HepG2 (cell line): ENCODE results near the gene TMC8. TPM values are rescaled to one million over a fixed set of nuclear protein-coding genes. Genes with fewer than 3 reads are reported as not detected.

Source experiments
- ATAC-seq: fragments of 200-7000 bp; cut with Tn5 transposase; 3 replicates; pipeline ENCODE4 v1.9.1; 2020; ENCODE audit warnings: mild to moderate bottlenecking, moderate library complexity
- BruUV-seq: library from RNA; stranded (reverse); fragments of 400-500 nt; replicated peaks from 2 replicates; lab custom pipeline; 2021; lab: Mats Ljungman, UMichigan
- CTCF ChIA-PET: fragments of 300-600 bp; formaldehyde crosslinking; extraction: SDS; loops from one replicate; lab custom pipeline; 2021; ENCODE audit warnings: low total read pairs, inconsistent platforms, low intra/inter-chr PET ratio; lab: Yijun Ruan, JAX
- POLR2A ChIA-PET: fragments of 350-600 bp; sonication (Branson Sonifier 250); formaldehyde crosslinking; loops from one replicate; lab custom pipeline; 2020; ENCODE audit warnings: antibody characterized with exemption, inconsistent platforms; lab: Yijun Ruan, JAX
- DNase-seq: peaks from one replicate; pipeline ENCODE4 v3.0.0-alpha.2; 2015; ENCODE audit warnings: low spot score
- FAIRE-seq: peaks from 3 replicates; lab custom pipeline; 2011; peaks lifted over from hg19 to GRCh38; lab: Jason Lieb, UNC
- H2AFZ ChIP-seq: one replicate; pipeline ENCODE4 v1.6.1; 2011; ENCODE audit warnings: low read length, inconsistent platforms
- H3K27ac ChIP-seq: fragments of 300-600 bp; 3 replicates; pipeline ENCODE4 v1.8.0; 2011; ENCODE audit warnings: mixed run types, mild to moderate bottlenecking, mixed read lengths, low read length, inconsistent platforms; ENCODE audit not compliant: insufficient read depth; ENCODE audit errors: extremely low read length
- H3K27me3 ChIP-seq, 2 experiments: fragments of 200-600 bp in 1 of 2; 2 replicates in 1 of 2; 3 replicates in 1 of 2; pipeline versions ENCODE4 v1.6.0 to v1.8.0; 2011; ENCODE audit warnings: low read length in 2 of 2, mild to moderate bottlenecking in 2 of 2, moderate library complexity in 2 of 2, inconsistent platforms in 1 of 2; ENCODE audit not compliant: insufficient read depth in 2 of 2, control insufficient read depth in 1 of 2
- H3K36me3 ChIP-seq, 2 experiments: fragments of 200-600 bp in 1 of 2; replicated peaks in 1 of 2; 2 replicates in 1 of 2; 3 replicates in 1 of 2; pipeline versions ENCODE4 v1.5.1 to v1.8.0; 2011; ENCODE audit warnings: low read length in 2 of 2, inconsistent platforms in 1 of 2; ENCODE audit not compliant: insufficient read depth in 2 of 2, control insufficient read depth in 1 of 2
- H3K4me1 ChIP-seq: 2 replicates; pipeline ENCODE4 v1.5.1; 2012; ENCODE audit warnings: low read length, inconsistent platforms; ENCODE audit not compliant: insufficient read depth
- H3K4me2 ChIP-seq: 2 replicates; pipeline ENCODE4 v1.6.0; 2011; ENCODE audit warnings: low read depth, low read length, inconsistent platforms
- H3K4me3 ChIP-seq, 3 experiments: fragments of 200-600 bp in 1 of 3; sonication (generic), shearing (Covaris generic) in 1 of 3; replicated peaks in 1 of 3; 2 replicates each; pipeline ENCODE4 v1.5.1; 2011 to 2016; ENCODE audit warnings: low read length in 3 of 3, inconsistent platforms in 2 of 3, low read depth in 2 of 3, mild to moderate bottlenecking in 2 of 3, control low read depth in 1 of 3, mixed read lengths in 1 of 3; ENCODE audit not compliant: insufficient read depth in 1 of 3
- H3K79me2 ChIP-seq: one replicate; pipeline ENCODE4 v1.6.1; 2011; ENCODE audit warnings: low read length, inconsistent platforms; ENCODE audit not compliant: insufficient read depth
- H3K9ac ChIP-seq: 2 replicates; pipeline ENCODE4 v1.6.0; 2011; ENCODE audit warnings: mild to moderate bottlenecking, low read depth, low read length, inconsistent platforms; ENCODE audit not compliant: insufficient read depth
- H3K9me3 ChIP-seq: 2 replicates; pipeline ENCODE4 v1.5.1; 2012; ENCODE audit warnings: mild to moderate bottlenecking, low read length
- H4K20me1 ChIP-seq: 2 replicates; pipeline ENCODE4 v1.6.0; 2011; ENCODE audit warnings: inconsistent platforms, mild to moderate bottlenecking, low read length, moderate library complexity; ENCODE audit not compliant: insufficient read depth
- MED1 ChIP-seq: sonication (generic); formaldehyde crosslinking; IDR thresholded peaks from 2 replicates; pipeline ENCODE4 v1.4.0; 2020; ENCODE audit warnings: missing genetic modification reagents
- ZBTB7A ChIP-seq: sonication (generic); formaldehyde crosslinking; IDR thresholded peaks from 2 replicates; pipeline ENCODE4 v1.8.0; 2022; ENCODE audit warnings: mild to moderate bottlenecking, missing genetic modification reagents
- ZC3H4 ChIP-seq: sonication (generic); formaldehyde crosslinking; IDR thresholded peaks from 2 replicates; pipeline ENCODE4 v1.4.0; 2020; ENCODE audit warnings: missing genetic modification reagents, borderline replicate concordance
- ZNF12 ChIP-seq: sonication (generic); formaldehyde crosslinking; IDR thresholded peaks from 2 replicates; pipeline ENCODE4 v1.5.0; 2020; ENCODE audit warnings: missing genetic modification reagents
- ZNF773 ChIP-seq: sonication (generic); formaldehyde crosslinking; IDR thresholded peaks from 2 replicates; pipeline ENCODE4 v1.4.0; 2020; ENCODE audit warnings: missing genetic modification reagents, borderline replicate concordance
- WGBS: methylation state at CpG from one replicate; pipeline ENCODE4 v1.1.6; 2017; ENCODE audit warnings: low lambda C conversion rate; 5-methylcytosine and 5-hydroxymethylcytosine counted together
- in situ Hi-C: cut with HindIII; loops from 2 replicates; pipeline ENCODE4 v1.10.0; 2017; ENCODE audit warnings: low pct_unique_long_range_greater_than_20kb; ENCODE audit not compliant: extremely low pct_ligation_motif_present
- intact Hi-C: fragments of 100-400 bp; cut with micrococcal nuclease; formaldehyde crosslinking; loops from one replicate; pipeline ENCODE4 v1.10.0; 2022; ENCODE audit not compliant: unreplicated experiment
- polyA plus RNA-seq, 8 experiments: library from polyadenylated mRNA; depleted of rRNA in 3 of 8; stranded (reverse) in 7 of 8; unstranded in 1 of 8; fragments of >200 nt; fragmentation: Illumina TruSeq in 4 of 8; extraction: Trizol in 4 of 8; gene quantifications; 2 replicates each; pipeline versions ENCODE4 v1.2.1 to v1.2.3, GENCODE V29; 2011 to 2016; ENCODE audit warnings: low read depth in 4 of 8, missing spikeins in 1 of 8, mixed read lengths in 1 of 8; ENCODE audit not compliant: insufficient read depth in 1 of 8
- total RNA-seq, 5 experiments: library from RNA; depleted of rRNA; stranded (reverse); fragments of >200 nt; fragmentation: Illumina TruSeq; extraction: Trizol; gene quantifications; 2 replicates each; pipeline ENCODE4 v1.2.3, GENCODE V29; 2016; ENCODE audit warnings: low read depth in 1 of 5
- TF ChIP-seq, protein P1 (sequence below): sonication (generic); formaldehyde crosslinking; IDR thresholded peaks from 2 replicates; pipeline ENCODE4 v1.9.0; 2021; ENCODE audit warnings: mild to moderate bottlenecking, missing genetic modification reagents
- TF ChIP-seq, protein P2 (sequence below): sonication (generic); formaldehyde crosslinking; IDR thresholded peaks from 2 replicates; pipeline ENCODE4 v1.5.1; 2020; ENCODE audit warnings: mild to moderate bottlenecking, missing genetic modification reagents, moderate library complexity
- TF ChIP-seq, protein P3 (sequence below): IDR thresholded peaks from 2 replicates; pipeline ENCODE4 v1.6.1; 2016; ENCODE audit warnings: mild to moderate bottlenecking

TMC8 gene
- total and polyA plus RNA-seq, 2 of the 13 experiments (the other 11 are each of a cell fraction or from before 2014, with no cell fraction given), result 0.53 to 7.8 TPM

DNA sequence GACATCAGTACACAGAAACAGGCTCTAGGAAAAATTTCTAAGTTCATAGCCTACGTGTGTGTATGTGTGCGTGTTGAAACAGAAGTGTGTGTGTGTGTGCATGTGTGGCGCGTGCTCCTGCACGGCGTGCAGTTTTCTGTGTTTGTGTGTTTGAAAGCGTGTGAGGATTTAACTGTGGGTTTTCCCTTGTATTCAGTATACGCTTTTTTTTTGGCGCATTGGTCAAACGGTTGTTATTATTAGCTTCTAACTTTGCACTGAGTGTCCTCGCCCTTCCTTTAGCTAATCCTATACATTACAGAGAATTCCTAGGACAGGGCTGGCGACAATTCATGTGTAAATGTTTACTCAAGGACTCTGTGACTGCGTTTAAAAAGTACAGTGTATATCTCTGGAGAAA lies 25.0 kb upstream of the TMC8 start (continued):
- TF ChIP-seq, protein P1, sequence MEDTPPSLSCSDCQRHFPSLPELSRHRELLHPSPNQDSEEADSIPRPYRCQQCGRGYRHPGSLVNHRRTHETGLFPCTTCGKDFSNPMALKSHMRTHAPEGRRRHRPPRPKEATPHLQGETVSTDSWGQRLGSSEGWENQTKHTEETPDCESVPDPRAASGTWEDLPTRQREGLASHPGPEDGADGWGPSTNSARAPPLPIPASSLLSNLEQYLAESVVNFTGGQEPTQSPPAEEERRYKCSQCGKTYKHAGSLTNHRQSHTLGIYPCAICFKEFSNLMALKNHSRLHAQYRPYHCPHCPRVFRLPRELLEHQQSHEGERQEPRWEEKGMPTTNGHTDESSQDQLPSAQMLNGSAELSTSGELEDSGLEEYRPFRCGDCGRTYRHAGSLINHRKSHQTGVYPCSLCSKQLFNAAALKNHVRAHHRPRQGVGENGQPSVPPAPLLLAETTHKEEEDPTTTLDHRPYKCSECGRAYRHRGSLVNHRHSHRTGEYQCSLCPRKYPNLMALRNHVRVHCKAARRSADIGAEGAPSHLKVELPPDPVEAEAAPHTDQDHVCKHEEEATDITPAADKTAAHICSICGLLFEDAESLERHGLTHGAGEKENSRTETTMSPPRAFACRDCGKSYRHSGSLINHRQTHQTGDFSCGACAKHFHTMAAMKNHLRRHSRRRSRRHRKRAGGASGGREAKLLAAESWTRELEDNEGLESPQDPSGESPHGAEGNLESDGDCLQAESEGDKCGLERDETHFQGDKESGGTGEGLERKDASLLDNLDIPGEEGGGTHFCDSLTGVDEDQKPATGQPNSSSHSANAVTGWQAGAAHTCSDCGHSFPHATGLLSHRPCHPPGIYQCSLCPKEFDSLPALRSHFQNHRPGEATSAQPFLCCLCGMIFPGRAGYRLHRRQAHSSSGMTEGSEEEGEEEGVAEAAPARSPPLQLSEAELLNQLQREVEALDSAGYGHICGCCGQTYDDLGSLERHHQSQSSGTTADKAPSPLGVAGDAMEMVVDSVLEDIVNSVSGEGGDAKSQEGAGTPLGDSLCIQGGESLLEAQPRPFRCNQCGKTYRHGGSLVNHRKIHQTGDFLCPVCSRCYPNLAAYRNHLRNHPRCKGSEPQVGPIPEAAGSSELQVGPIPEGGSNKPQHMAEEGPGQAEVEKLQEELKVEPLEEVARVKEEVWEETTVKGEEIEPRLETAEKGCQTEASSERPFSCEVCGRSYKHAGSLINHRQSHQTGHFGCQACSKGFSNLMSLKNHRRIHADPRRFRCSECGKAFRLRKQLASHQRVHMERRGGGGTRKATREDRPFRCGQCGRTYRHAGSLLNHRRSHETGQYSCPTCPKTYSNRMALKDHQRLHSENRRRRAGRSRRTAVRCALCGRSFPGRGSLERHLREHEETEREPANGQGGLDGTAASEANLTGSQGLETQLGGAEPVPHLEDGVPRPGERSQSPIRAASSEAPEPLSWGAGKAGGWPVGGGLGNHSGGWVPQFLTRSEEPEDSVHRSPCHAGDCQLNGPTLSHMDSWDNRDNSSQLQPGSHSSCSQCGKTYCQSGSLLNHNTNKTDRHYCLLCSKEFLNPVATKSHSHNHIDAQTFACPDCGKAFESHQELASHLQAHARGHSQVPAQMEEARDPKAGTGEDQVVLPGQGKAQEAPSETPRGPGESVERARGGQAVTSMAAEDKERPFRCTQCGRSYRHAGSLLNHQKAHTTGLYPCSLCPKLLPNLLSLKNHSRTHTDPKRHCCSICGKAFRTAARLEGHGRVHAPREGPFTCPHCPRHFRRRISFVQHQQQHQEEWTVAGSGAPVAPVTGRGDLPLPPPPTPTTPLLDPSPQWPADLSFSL (CRISPR knock-in tag), result peak; percentile 81
- TF ChIP-seq ZC3H4 (CRISPR knock-in tag), result no peak
- peak; percentile 50 for TF ChIP-seq MED1 (CRISPR knock-in tag)
- TF ChIP-seq ZNF12 (CRISPR knock-in tag), result 0 out of 2 replicates have a peak, but pooled peaks have one; percentile 26

DNA sequence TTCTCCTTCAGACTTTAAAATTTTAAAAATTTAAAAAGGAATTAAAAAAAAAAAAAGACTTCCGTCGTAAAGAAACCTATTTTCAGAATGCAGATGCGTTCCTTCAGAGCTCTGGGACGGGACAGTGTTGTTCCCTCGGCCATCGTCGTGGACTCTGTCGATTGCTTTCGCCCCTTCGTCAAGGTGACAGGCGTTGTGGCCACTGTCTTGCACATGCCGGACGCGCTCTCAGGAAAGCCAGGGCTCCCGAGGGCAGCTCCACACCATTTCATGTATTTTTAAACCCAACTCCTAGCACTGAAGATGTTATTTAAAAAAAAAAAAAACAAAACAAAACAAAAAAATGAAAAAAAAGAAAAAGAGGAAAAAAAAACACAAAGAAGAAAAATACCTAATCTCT lies 24.4 kb upstream of the TMC8 start:
- Histone ChIP-seq H3K79me2 (no peaks in the 10 kb centered on the region), H2AFZ (no peak overlapping the region), H3K9ac (no peak overlapping the region), H3K27ac (peak overlapping the region; percentile 52)
- FAIRE-seq (no peak), DNase-seq (no peak)
- BruUV-seq, result no TSS peak
- POLR2A ChIA-PET, result interaction anchor here (0.8 to 1.0 kb wide), 3 partner anchors 21 to 81 kb away, joined by 3 to 4 read pairs (median 3); partner anchors contain the start of genes AFMID and TK1
- in situ Hi-C loops, result no loop called here
- CTCF ChIA-PET, result no interaction called here
- TF ChIP-seq, protein P2, sequence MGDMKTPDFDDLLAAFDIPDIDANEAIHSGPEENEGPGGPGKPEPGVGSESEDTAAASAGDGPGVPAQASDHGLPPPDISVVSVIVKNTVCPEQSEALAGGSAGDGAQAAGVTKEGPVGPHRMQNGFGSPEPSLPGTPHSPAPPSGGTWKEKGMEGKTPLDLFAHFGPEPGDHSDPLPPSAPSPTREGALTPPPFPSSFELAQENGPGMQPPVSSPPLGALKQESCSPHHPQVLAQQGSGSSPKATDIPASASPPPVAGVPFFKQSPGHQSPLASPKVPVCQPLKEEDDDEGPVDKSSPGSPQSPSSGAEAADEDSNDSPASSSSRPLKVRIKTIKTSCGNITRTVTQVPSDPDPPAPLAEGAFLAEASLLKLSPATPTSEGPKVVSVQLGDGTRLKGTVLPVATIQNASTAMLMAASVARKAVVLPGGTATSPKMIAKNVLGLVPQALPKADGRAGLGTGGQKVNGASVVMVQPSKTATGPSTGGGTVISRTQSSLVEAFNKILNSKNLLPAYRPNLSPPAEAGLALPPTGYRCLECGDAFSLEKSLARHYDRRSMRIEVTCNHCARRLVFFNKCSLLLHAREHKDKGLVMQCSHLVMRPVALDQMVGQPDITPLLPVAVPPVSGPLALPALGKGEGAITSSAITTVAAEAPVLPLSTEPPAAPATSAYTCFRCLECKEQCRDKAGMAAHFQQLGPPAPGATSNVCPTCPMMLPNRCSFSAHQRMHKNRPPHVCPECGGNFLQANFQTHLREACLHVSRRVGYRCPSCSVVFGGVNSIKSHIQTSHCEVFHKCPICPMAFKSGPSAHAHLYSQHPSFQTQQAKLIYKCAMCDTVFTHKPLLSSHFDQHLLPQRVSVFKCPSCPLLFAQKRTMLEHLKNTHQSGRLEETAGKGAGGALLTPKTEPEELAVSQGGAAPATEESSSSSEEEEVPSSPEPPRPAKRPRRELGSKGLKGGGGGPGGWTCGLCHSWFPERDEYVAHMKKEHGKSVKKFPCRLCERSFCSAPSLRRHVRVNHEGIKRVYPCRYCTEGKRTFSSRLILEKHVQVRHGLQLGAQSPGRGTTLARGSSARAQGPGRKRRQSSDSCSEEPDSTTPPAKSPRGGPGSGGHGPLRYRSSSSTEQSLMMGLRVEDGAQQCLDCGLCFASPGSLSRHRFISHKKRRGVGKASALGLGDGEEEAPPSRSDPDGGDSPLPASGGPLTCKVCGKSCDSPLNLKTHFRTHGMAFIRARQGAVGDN (CRISPR knock-in tag), result 0 out of 2 replicates have a peak, but pooled peaks have one; percentile 12
- TF ChIP-seq ZNF773, result no peak
- TF ChIP-seq, protein P3, sequence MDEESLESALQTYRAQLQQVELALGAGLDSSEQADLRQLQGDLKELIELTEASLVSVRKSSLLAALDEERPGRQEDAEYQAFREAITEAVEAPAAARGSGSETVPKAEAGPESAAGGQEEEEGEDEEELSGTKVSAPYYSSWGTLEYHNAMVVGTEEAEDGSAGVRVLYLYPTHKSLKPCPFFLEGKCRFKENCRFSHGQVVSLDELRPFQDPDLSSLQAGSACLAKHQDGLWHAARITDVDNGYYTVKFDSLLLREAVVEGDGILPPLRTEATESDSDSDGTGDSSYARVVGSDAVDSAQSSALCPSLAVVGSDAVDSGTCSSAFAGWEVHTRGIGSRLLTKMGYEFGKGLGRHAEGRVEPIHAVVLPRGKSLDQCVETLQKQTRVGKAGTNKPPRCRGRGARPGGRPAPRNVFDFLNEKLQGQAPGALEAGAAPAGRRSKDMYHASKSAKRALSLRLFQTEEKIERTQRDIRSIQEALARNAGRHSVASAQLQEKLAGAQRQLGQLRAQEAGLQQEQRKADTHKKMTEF (CRISPR knock-in tag), result no peak
- no peak for TF ChIP-seq ZBTB7A (CRISPR knock-in tag)
- TF ChIP-seq, all 625 proteins: peak for 1
- Histone ChIP-seq H3K4me1 (peaks cover 39% of the 10 kb centered on the region), H3K36me3 (peaks cover 3 to 29% of the 10 kb centered on the region in 2 experiments; a peak in 4 of 5 replicates), H3K9me3 (peaks cover 5% of the 10 kb centered on the region; the same call in 1 of the 2 replicates), H3K27me3 (no peaks in the 10 kb centered on the region), H4K20me1 (no peaks in the 10 kb centered on the region), H3K4me3 (no peak overlapping the region), H3K4me2 (peak overlapping the region; percentile 58; the same call in 1 of the 2 replicates)
- intact Hi-C loops, result no loop called here
- ATAC-seq, result no peak
- WGBS, result 91% methylated on average over 15 of the region's 15 CpGs
